ENCODE measurements around the gene ADAMTS1. TPM values are rescaled to one million over a fixed set of nuclear protein-coding genes. Genes with fewer than 3 reads are reported as not detected.
A peak's percentile ranks its signal among the peaks of the same experiment; 100 is the strongest.

The ADAMTS1 gene
- total RNA-seq, 1 donor from 2014 or later = not detected

GRCh38 chr21:26849428-26850115 is 4.4 kb upstream of the ADAMTS1 start:
- Mint-ChIP-seq H3K4me1 (peaks cover 24% of the 10 kb centered on the region), H3K36me3 (ENCODE audit: low read depth) (no peaks in the 10 kb centered on the region), H3K27ac (no peak overlapping the region), H3K27me3 (peaks cover 34% of the 10 kb centered on the region), H3K9me3 (no peaks in the 10 kb centered on the region), H3K4me3 (no peak overlapping the region)
- DNase-seq = no peak
- POLR2A ChIA-PET = no interaction called here
- intact Hi-C loops (cut with micrococcal nuclease) = loop anchor here (1.0 to 10.0 kb wide), 5 partner anchors 1203 to 1896 kb away; no protein-coding TSS in a partner anchor
- ATAC-seq (ENCODE audit: low read depth) = no peak
- CTCF ChIA-PET = interaction anchor here (3.3 kb wide), 1 partner anchor 1896 kb away, joined by 30 read pairs; no protein-coding TSS in a partner anchor
- TF ChIP-seq CTCF (IDR thresholded peaks at IDR 0.05) = no peak

- intact Hi-C loops (cut with micrococcal nuclease) = loop anchor here (2.0 to 10.0 kb wide), 3 partner anchors 1204 to 1853 kb away; no protein-coding TSS in a partner anchor
- Mint-ChIP-seq H3K27ac (no peak overlapping the region), H3K9me3 (no peaks in the 10 kb centered on the region), H3K4me3 (no peak overlapping the region), H3K36me3 (ENCODE audit: low read depth) (no peaks in the 10 kb centered on the region), H3K4me1 (peaks cover 36% of the 10 kb centered on the region), H3K27me3 (peaks cover 45% of the 10 kb centered on the region)
- ATAC-seq (ENCODE audit: low read depth) = no peak
- ChIA-PET CTCF (no interaction called here), POLR2A (no interaction called here)
- TF ChIP-seq CTCF (IDR thresholded peaks at IDR 0.05) = no peak
- no peak for DNase-seq
Measured at GRCh38 chr21:26847921-26848320, 2.7 kb upstream of the ADAMTS1 start.

- ChIA-PET POLR2A (no interaction called here), CTCF (no interaction called here)
- Mint-ChIP-seq H3K27ac (no peak overlapping the region), H3K4me3 (no peak overlapping the region), H3K9me3 (no peaks in the 10 kb centered on the region), H3K36me3 (ENCODE audit: low read depth) (no peaks in the 10 kb centered on the region), H3K4me1 (peaks cover 36% of the 10 kb centered on the region), H3K27me3 (peaks cover 52% of the 10 kb centered on the region)
- TF ChIP-seq CTCF (IDR thresholded peaks at IDR 0.05) = no peak
- DNase-seq (no peak), ATAC-seq (ENCODE audit: low read depth) (no peak)
- intact Hi-C loops (cut with micrococcal nuclease) = loop anchor here (5.0 to 10.0 kb wide), 2 partner anchors 1205 to 1852 kb away; no protein-coding TSS in a partner anchor
Measured at GRCh38 chr21:26847002-26847401, 1.8 kb upstream of the ADAMTS1 start.

- Mint-ChIP-seq H3K27ac (no peak overlapping the region), H3K9me3 (no peaks in the 10 kb centered on the region), H3K4me1 (peaks cover 36% of the 10 kb centered on the region), H3K36me3 (ENCODE audit: low read depth) (no peaks in the 10 kb centered on the region), H3K4me3 (peak overlapping the region; percentile 72), H3K27me3 (peaks cover 55% of the 10 kb centered on the region)
- no peak for TF ChIP-seq CTCF (IDR thresholded peaks at IDR 0.05)
- ChIA-PET POLR2A (no interaction called here), CTCF (interaction anchor here (0.6 kb wide), 1 partner anchor 1210 kb away, joined by 3 read pairs; no protein-coding TSS in a partner anchor)
- no peak for ATAC-seq (ENCODE audit: low read depth)
- no peak for DNase-seq
- intact Hi-C loops (cut with micrococcal nuclease) = loop anchor here (5.0 to 10.0 kb wide), 2 partner anchors 1206 to 1851 kb away; no protein-coding TSS in a partner anchor
Measured at GRCh38 chr21:26846036-26846931, 1.1 kb upstream of the ADAMTS1 start.

- Mint-ChIP-seq H3K9me3 (no peaks in the 10 kb centered on the region), H3K27ac (no peak overlapping the region), H3K36me3 (ENCODE audit: low read depth) (no peaks in the 10 kb centered on the region), H3K4me1 (peaks cover 36% of the 10 kb centered on the region), H3K27me3 (peaks cover 54% of the 10 kb centered on the region), H3K4me3 (peak overlapping the region; percentile 72)
- ATAC-seq (ENCODE audit: low read depth) (no peak), DNase-seq (no peak)
- no peak for TF ChIP-seq CTCF (IDR thresholded peaks at IDR 0.05)
- POLR2A ChIA-PET = no interaction called here
- intact Hi-C loops (cut with micrococcal nuclease) = loop anchor here (5.0 to 10.0 kb wide), 2 partner anchors 1207 to 1851 kb away; no protein-coding TSS in a partner anchor
- CTCF ChIA-PET = no interaction called here
Measured at GRCh38 chr21:26845759-26846035, 488 bp upstream of the ADAMTS1 start.
